Activated gamma-delta T cell treated with anti-CD3 and anti-CD28 coated beads, Interleukin-2, amount 50 U/mL, for 16 hours (primary cell): Measurements from ENCODE around the gene SEC14L2.

Experiments
- DNase-seq: peaks from one replicate; pipeline ENCODE4 v3.0.0-alpha.2; 2020; ENCODE audit warnings: low read depth

SEC14L2 gene

GRCh38 chr22:30396871-30397655 lies at the start of gene SEC14L2:
Gene SEC14L2, plus strand, starts transcription at chr22:30397018. Its CDS starts 99 bp downstream, at chr22:30397117.
- peak; percentile 21 for DNase-seq

GRCh38 chr22:30347255-30347892 lies 49.4 kb upstream of the SEC14L2 start:
- no peak for DNase-seq

- DNase-seq = no peak
Observed at GRCh38 chr22:30348404-30348803, 48.4 kb upstream of the SEC14L2 start.

- no peak for DNase-seq
Observed at GRCh38 chr22:30348809-30349208, 48.0 kb upstream of the SEC14L2 start.

GRCh38 chr22:30351226-30351625 lies 45.6 kb upstream of the SEC14L2 start:
- no peak for DNase-seq

GRCh38 chr22:30354644-30355043 lies 42.2 kb upstream of the SEC14L2 start:
- no peak for DNase-seq

GRCh38 chr22:30356449-30357235 lies 40.2 kb upstream of the SEC14L2 start, which contains the start of the genes CCDC157 and SF3A1:
Gene CCDC157, plus strand, starts transcription at chr22:30357007. Its CDS starts 8,994 bp downstream, at chr22:30366001.
Gene SF3A1, minus strand, starts transcription at chr22:30356894. Its CDS starts 102 bp downstream, at chr22:30356792.
- DNase-seq = peak; percentile 78

GRCh38 chr22:30357236-30357570 lies 39.6 kb upstream of the SEC14L2 start:
- DNase-seq = peak; percentile 6

- no peak for DNase-seq
Observed at GRCh38 chr22:30357650-30358215, 39.1 kb upstream of the SEC14L2 start.

- DNase-seq = no peak
Observed at GRCh38 chr22:30358541-30358940, 38.3 kb upstream of the SEC14L2 start.

- no peak for DNase-seq
Observed at GRCh38 chr22:30361916-30362650, 34.7 kb upstream of the SEC14L2 start.

GRCh38 chr22:30362651-30363281 lies 34.1 kb upstream of the SEC14L2 start:
- no peak for DNase-seq

- no peak for DNase-seq
Observed at GRCh38 chr22:30365891-30366290, 30.9 kb upstream of the SEC14L2 start.

GRCh38 chr22:30368420-30368819 lies 28.4 kb upstream of the SEC14L2 start:
- DNase-seq = no peak

- no peak for DNase-seq
Observed at GRCh38 chr22:30370641-30371230, 26.1 kb upstream of the SEC14L2 start.

- DNase-seq = no peak
Observed at GRCh38 chr22:30371321-30371720, 25.5 kb upstream of the SEC14L2 start.

- DNase-seq = no peak
Observed at GRCh38 chr22:30371981-30372380, 24.8 kb upstream of the SEC14L2 start.

- DNase-seq = no peak
Observed at GRCh38 chr22:30372915-30373314, 23.9 kb upstream of the SEC14L2 start.

GRCh38 chr22:30373331-30374325 lies 23.2 kb upstream of the SEC14L2 start:
- no peak for DNase-seq
